ENCODE results near the gene NDC1.
"Not testable (repeated sequence)": the region's sequence is repeated elsewhere in the genome, so short reads cannot be mapped to it uniquely, and the experiment has no call there.

The NDC1 gene

DNA sequence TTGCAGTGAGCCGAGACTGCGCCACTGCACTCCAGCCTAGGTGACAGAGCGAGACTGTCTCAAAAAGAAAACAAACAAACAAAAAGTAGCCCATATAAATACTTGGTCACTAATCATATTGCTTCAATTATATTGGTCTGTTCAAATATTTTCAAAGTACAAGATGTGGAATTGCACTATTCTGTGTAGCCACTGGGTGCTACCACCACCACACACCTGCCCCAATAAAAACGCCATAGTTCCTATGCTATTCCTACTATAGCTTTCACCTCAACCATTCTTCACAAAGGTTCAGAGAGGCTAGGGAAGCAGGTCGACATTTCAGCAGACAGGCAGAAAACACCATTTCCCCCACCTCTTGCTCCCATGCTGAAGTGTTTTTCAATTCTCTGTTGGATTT, 16.7 kb downstream of the NDC1 start:
- no peak for DNase-seq

- DNase-seq: no peak
These were observed 18.7 kb downstream of the NDC1 start for GRCh38 chr1:53819387-53819786.

DNA sequence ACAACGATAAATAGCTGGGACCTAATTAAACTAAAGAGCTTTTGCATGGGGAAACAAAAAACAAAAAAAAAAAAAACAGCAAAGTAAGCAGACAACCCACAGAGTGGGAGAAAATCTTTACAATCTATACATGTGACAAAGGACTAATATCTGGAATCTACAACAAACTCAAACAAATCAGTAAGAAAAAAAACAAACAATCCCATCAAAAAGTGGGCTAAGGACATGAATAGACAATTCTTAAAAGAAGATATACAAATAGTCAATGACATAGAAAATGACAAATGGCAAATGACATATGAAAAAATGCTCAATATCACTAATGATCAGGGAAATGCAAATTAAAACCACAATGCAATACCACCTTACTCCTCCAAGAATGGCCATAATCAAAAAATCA, 21.5 kb downstream of the NDC1 start:
- not testable (repeated sequence) for DNase-seq

GRCh38 chr1:53815484-53815883, 22.6 kb downstream of the NDC1 start:
- not testable (repeated sequence) for DNase-seq

GRCh38 chr1:53811414-53811851, 26.7 kb downstream of the NDC1 start:
- DNase-seq: no peak

DNA sequence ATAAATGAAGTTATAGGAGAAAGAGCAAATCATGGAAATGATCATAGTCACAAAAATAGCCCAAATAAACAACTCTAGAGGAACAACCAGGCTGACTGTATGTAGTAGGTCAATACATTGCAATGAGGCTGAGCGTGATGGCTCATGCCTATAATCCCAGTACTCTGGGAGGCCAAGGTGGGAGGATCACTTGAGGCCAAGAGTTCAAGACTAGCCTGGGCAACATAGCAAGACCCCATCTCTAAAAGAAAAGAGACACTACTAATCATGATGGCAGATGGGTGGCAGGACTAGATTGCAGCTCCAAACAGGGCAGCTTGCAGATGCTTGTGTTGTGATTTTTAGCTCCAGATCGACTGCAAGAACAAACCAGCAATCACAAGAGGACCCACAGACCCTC, 27.6 kb downstream of the NDC1 start:
- no peak for DNase-seq

DNA sequence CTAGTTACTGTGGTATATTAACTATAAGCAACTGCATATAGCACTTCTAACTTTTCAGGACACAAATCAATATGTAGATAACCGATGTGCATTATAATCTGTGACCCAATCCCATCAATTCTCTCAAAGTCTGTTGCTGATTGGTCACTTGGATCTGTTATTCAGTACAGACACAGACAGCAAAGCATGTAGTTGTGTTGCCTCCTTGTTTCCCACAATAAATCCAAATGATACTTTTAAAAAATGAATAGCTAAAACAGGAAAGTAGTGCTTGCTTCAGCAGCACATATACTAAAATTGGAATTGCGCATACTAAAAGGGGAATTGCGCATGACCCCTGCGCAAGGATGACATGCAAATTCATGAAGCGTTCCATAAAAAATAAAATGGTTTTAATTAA, 28.1 kb downstream of the NDC1 start:
- DNase-seq: no peak

DNA sequence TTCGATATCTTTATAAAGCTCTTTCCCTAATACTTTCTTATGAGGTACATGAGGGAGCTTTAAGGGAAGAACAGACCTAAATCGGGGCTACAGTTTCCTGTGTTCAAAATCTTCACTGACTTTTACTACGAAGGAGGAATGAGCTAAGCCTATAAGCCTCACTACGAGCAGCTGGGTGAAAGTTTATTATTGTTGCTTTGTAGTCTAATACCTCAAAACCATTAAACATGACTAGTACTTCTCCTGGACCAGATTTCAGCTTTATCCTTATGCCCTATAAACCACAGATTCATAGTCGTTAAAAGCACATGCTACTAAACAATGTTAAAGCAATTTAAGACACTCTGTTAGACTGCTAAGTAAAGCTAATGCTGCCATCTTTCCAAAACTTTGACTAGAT, 30.2 kb downstream of the NDC1 start:
- DNase-seq: no peak

GRCh38 chr1:53804791-53805505, 33.1 kb downstream of the NDC1 start:
- DNase-seq: no peak

GRCh38 chr1:53804181-53804580, 33.9 kb downstream of the NDC1 start:
- no peak for DNase-seq

DNA sequence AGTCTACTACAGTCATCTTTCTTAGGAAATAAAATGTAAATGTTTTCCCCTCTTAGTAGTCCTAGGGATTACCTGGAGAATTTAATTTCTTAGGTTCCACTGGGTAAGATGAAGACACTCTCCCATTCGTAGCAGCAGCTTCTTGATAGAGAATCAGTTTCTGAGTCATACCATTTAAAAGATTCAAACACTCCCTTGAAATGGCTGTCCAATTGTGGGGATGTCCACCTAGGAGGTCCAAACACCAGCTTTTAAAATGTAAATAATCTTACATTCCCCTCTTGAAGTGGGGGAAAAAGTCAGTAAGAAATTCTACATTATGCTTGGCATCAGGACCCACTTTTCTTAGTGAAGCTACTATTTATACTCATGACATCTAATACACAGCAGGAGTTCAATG, 37.5 kb downstream of the NDC1 start:
- no peak for DNase-seq

DNA sequence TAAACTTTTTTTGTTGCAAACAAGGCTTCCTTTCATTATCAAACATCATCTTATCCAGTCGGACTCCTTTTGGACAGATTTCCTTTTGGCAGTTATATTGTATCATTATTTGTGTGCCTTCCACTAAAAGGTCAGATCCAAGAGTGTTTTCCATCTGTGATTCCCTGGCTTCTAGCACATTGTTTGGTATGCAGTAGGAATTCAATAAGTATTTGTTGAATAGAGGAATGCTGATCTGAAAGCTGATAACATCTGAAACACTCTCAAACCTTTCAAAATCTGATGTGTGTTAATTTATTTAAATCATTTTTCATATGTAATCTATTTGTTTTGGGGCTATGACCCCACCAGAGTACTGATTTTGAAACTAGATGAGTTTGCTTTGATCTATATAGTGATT, 39.0 kb downstream of the NDC1 start:
- no peak for DNase-seq

- no peak for DNase-seq
These were observed 45.3 kb downstream of the NDC1 start for GRCh38 chr1:53792806-53793205.

DNA sequence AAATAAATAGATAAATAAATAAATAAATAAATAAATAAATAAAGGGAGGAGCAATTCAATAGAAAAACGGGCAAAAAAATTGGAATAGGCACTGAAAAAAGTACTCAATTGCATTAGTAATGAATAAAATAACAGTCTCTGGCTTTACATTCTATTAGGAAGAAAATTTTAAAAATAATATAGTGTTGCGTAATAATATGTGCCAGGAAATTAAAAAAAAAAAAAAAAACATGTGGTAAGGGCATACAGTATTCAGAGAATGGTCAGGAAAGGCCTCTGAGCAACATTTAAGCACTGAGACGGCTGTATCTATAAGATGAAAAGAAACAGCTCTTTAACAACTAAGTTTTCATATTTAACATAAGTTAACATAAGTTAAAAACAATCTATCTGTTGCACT, 50.4 kb downstream of the NDC1 start:
- DNase-seq: no peak

GRCh38 chr1:53783056-53783455, 55.0 kb downstream of the NDC1 start:
- no peak for DNase-seq

GRCh38 chr1:53781654-53782053, 56.4 kb downstream of the NDC1 start:
- DNase-seq: no peak

DNA sequence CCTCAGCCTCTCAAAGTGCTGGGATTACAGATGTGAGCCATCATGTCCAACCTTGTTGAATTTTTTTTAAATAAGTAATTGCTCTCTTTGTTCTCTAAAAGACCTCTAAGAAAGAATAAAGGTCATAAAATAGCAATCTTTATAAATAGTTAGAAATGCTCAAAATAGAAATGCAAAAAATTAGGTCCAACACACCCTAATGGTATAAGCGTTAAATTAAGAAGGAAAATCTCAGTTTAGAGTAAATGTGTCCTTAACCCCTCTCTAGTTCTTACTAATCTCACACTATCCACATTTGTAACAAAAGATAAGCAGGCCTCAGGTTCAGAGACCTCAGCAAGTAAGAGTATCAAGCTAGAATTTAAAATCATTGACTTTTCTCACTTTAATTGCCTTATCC, 60.8 kb downstream of the NDC1 start:
- no peak for DNase-seq

DNA sequence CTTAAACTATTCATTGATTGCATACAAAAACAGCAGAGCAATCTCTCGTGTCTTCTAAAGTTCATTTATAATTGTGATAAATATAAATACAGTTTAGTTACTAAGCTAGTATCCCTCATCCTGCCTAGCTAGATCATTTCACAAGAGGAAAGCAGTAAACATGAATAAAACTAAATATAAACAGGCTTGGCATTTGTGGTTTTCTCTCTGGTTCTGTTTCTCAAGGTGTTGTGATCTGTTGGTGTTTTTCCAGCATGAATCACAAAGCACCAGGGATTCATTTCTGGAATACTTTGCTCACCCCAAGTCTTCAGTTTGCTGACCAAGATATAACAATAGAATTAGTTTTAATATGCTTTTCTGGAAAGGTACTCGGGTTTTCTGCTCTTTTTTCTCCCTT, 66.4 kb downstream of the NDC1 start:
- no peak for DNase-seq

- DNase-seq: no peak
These were observed 68.3 kb downstream of the NDC1 start for GRCh38 chr1:53769780-53770179.

DNA sequence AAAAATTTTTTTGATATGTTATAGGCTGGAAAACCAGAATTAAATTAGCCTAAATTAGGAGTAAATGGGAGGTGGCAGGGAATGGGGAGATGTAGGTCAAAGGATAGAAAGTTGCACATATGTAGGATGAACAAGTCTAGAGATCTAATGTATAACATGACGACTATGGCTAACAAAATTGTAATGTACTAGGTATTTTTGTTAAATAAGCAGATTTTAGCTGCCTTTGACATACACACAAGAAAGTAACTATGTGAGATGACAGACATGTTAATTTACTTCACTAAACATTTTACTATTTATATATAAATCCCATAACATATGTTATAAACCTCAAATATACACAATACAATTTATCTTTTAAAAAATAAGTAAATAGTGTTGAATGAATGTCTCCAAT, 68.9 kb downstream of the NDC1 start:
- DNase-seq: no peak

DNA sequence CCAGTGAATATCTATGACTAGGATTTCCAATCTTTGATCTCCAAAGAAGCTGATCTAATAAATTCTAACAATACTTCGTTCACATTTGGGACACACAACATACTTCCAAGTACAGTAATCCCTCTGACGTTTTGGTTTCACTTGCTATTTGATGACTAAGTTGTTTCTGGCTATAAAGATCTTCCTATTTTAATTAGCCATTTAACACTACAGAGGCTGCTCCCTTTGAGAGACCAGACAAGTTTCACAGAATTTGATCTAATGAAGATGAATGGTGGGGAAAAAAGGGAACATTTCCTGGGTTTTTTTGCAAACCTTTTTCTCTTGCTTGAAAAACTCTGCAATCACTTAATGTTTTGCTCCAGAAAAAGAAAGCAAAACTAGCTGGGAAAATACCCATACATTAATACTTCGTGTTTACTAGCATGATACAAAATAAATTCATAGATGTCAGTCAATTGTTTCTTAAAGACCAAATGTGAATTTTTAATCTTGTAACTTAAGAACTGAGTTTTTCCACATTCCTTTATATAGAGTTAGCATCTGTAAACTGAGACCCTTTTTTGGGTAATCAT, 71.2 kb downstream of the NDC1 start:
- peak; percentile 13 for DNase-seq

DNA sequence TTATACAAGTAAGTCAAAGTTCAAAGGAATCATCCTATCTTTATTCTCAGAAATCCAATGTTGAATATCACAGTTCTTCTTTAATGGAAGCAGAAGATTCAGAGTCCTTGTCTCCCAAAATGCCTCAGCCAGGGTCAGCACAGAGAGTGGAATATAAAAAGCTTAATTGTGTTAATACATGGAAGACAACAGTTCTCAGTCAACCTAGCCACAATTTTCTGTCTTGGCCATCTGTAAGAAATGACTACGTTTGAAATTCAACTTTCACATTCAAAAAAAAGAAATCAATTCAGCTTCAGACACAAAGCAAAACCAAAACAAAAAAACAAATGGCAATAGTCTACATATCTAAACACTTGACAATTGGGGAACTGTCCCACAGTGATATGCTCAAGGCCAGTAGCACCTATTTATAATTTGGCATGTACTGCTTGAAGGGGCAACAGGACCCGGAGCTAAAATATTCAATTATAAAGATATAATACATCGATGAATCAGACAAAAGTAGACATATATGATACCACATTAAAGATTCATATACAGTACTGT, 71.8 kb downstream of the NDC1 start:
- no peak for DNase-seq

DNA sequence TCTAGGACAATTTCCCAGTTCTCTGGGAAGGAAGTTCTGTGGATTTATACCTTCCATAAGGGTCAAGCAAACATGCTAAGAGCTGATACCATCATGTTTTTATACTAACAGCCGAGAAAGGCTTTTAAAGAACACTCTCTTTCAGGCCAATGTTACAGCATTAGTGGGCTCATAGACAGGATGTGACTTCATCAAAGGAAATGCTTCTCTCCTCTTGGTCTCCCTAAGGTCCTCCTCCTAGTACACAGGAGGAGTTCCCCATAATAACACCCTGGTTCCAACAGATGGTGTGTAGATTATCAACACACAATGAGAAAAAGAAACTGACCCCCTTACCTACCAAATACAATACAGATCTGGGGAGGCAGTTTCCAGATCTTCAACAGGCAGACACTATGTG, 72.4 kb downstream of the NDC1 start:
- DNase-seq: peak; percentile 54

DNA sequence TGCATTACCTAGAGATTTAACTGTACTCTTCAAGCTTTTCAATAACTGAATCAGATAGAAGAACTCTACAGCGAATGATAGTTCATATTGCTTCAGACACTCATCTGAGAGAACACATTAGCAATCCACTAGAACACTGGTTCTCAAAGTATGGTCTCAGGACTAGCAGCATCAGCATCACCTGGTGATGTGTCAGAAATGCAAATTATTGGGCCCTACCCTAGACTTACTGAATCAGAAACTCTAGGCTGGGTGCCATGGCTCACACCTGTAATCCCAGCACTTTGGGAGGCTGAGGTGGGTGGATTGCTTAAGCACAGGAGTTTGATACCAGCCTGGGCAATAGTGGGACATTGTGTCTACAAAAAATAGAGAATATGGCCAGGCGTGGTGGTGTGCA, 74.2 kb downstream of the NDC1 start:
- no peak for DNase-seq

- no peak for DNase-seq
These were observed 74.6 kb downstream of the NDC1 start for GRCh38 chr1:53763461-53763860.
